ENCODE data around the gene KRTAP4-9. TPM values are rescaled to one million over a fixed set of nuclear protein-coding genes. Genes with fewer than 3 reads are reported as not detected.
"Not testable (repeated sequence)": the region's sequence is repeated elsewhere in the genome, so short reads cannot be mapped to it uniquely, and the experiment has no call there.

KRTAP4-9 gene
- total RNA-seq (2021; ENCODE audit: unreplicated experiment), result not detected
- polyA plus RNA-seq (2012; ENCODE audit: insufficient read length), result not detected
- Bru-seq, nascent RNA, result not detected
- not detected for BruChase-seq, experiment 1, labeled RNA remaining after a 2-hour chase
- not detected for BruChase-seq, experiment 2, labeled RNA remaining after a 6-hour chase
- long read RNA-seq, result 0 reads

DNA sequence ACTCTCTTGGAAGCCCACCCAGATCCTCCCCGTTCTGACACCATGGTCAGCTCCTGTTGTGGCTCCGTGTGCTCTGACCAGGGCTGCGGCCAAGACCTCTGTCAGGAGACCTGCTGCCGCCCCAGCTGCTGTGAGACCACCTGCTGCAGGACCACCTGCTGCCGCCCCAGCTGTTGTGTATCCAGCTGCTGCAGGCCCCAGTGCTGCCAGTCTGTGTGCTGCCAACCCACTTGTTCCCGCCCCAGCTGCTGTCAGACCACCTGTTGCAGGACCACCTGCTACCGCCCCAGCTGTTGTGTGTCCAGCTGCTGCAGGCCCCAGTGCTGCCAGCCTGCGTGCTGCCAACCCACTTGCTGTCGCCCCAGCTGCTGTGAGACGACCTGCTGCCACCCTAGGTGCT lies at the start of gene KRTAP4-9:
KRTAP4-9 (plus strand) TSS at position 43 of the 400 bp plus-strand sequence; CDS start at position 43, 0 bp downstream.
- DNase-seq (ENCODE audit: low read depth, low spot score); H3K27me3 ChIP-seq (ENCODE audit: control insufficient read depth, insufficient read depth, low read length); BruUV-seq (replicated peaks); H3K36me3 ChIP-seq (ENCODE audit: control insufficient read depth, insufficient read depth, low read length); POLR2A ChIA-PET; H3K4me3 ChIP-seq (ENCODE audit: low read depth in 2 of 2, low read length in 2 of 2); H3K4me1 ChIP-seq (ENCODE audit: control insufficient read depth, insufficient read depth, low read length); in situ Hi-C loops (cut with HindIII; ENCODE audit: low pct_unique_long_range_greater_than_20kb, low sequenced_read_pairs); CTCF ChIA-PET; H3K27ac ChIP-seq (ENCODE audit: low read length); H3K9me3 ChIP-seq (ENCODE audit: control insufficient read depth, insufficient read depth, low read depth, low read length); intact Hi-C loops (cut with micrococcal nuclease; ENCODE audit: unreplicated experiment); ATAC-seq: not testable (repeated sequence)

DNA sequence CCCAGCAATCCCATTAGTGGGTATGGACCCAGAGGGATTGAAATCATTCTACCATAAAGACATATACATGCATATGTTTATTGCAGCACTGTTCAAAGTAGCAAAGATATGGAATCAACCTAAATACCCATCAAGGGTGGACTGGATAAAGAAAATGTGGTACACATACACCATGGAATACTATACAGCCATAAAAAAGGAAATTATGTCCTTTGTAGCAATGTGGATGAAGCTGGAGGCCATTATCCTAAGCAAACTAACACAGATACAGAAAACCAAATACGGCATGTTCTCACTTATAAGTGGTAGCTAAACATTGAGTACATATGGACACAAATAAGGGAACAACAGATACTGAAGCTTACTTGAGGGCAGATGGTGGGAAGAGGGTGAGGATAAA lies 47.6 kb upstream of the KRTAP4-9 start:
- no peak overlapping the region for H3K27ac ChIP-seq (ENCODE audit: low read length)
- H3K36me3 ChIP-seq (ENCODE audit: control insufficient read depth, insufficient read depth, low read length), result no peaks in the 10 kb centered on the region
- intact Hi-C loops (cut with micrococcal nuclease; ENCODE audit: unreplicated experiment) (no loop called here), in situ Hi-C loops (cut with HindIII; ENCODE audit: low pct_unique_long_range_greater_than_20kb, low sequenced_read_pairs) (no loop called here)
- no peaks in the 10 kb centered on the region for H3K27me3 ChIP-seq (ENCODE audit: control insufficient read depth, insufficient read depth, low read length)
- no peaks in the 10 kb centered on the region for H3K9me3 ChIP-seq (ENCODE audit: control insufficient read depth, insufficient read depth, low read depth, low read length)
- no peaks in the 10 kb centered on the region for H3K4me1 ChIP-seq (ENCODE audit: control insufficient read depth, insufficient read depth, low read length)
- no TSS peak for BruUV-seq (replicated peaks)
- ATAC-seq (no peak), DNase-seq (ENCODE audit: low read depth, low spot score) (no peak)
- POLR2A ChIA-PET, result no interaction called here
- TF ChIP-seq CTCF (IDR thresholded peaks at IDR 0.05), result no peak
- no peak for TF ChIP-seq REST (IDR thresholded peaks at IDR 0.05; ENCODE audit: insufficient read depth in 1 of 2, low read depth in 2 of 2, low read length in 1 of 2)
- TF ChIP-seq TCF7L2 (IDR thresholded peaks at IDR 0.05; ENCODE audit: low read depth, low read length), result no peak
- TF ChIP-seq SIN3A (IDR thresholded peaks at IDR 0.05; ENCODE audit: borderline replicate concordance, insufficient read depth, low read depth, low read length), result no peak
- no peak for TF ChIP-seq POLR2AphosphoS5 (IDR thresholded peaks at IDR 0.05; ENCODE audit: low read depth, low read length)
- no peak overlapping the region for H3K4me3 ChIP-seq (ENCODE audit: low read depth in 2 of 2, low read length in 2 of 2)
- CTCF ChIA-PET, result no interaction called here

GRCh38 chr17:41058741-41059140 lies 46.4 kb upstream of the KRTAP4-9 start:
- BruUV-seq (replicated peaks), result no TSS peak
- POLR2A ChIA-PET, result no interaction called here
- no peak overlapping the region for H3K4me3 ChIP-seq (ENCODE audit: low read depth in 2 of 2, low read length in 2 of 2)
- no peak overlapping the region for H3K27ac ChIP-seq (ENCODE audit: low read length)
- ATAC-seq (no peak), DNase-seq (ENCODE audit: low read depth, low spot score) (no peak)
- no peaks in the 10 kb centered on the region for H3K36me3 ChIP-seq (ENCODE audit: control insufficient read depth, insufficient read depth, low read length)
- intact Hi-C loops (cut with micrococcal nuclease; ENCODE audit: unreplicated experiment), result no loop called here
- H3K4me1 ChIP-seq (ENCODE audit: control insufficient read depth, insufficient read depth, low read length), result no peaks in the 10 kb centered on the region
- TF ChIP-seq POLR2AphosphoS5 (IDR thresholded peaks at IDR 0.05; ENCODE audit: low read depth, low read length) (no peak), SIN3A (IDR thresholded peaks at IDR 0.05; ENCODE audit: borderline replicate concordance, insufficient read depth, low read depth, low read length) (no peak), REST (IDR thresholded peaks at IDR 0.05; ENCODE audit: insufficient read depth in 1 of 2, low read depth in 2 of 2, low read length in 1 of 2) (no peak), CTCF (IDR thresholded peaks at IDR 0.05) (no peak), TCF7L2 (IDR thresholded peaks at IDR 0.05; ENCODE audit: low read depth, low read length) (no peak)
- H3K27me3 ChIP-seq (ENCODE audit: control insufficient read depth, insufficient read depth, low read length), result no peaks in the 10 kb centered on the region
- in situ Hi-C loops (cut with HindIII; ENCODE audit: low pct_unique_long_range_greater_than_20kb, low sequenced_read_pairs), result no loop called here
- CTCF ChIA-PET, result interaction anchor here (0.6 kb wide), 1 partner anchor 97 kb away, joined by 4 read pairs; no protein-coding TSS in a partner anchor
- no peaks in the 10 kb centered on the region for H3K9me3 ChIP-seq (ENCODE audit: control insufficient read depth, insufficient read depth, low read depth, low read length)
